ENCODE results near the gene FAM236C.
"Not testable (repeated sequence)": the region's sequence is repeated elsewhere in the genome, so short reads cannot be mapped to it uniquely, and the experiment has no call there.

FAM236C gene

GRCh38 chrX:72912315-72912714 is at the start of gene FAM236C:
TSS of gene FAM236C (plus strand) at chrX:72912615. CDS start at chrX:72912715, 100 bp downstream.
- not testable (repeated sequence) for DNase-seq

GRCh38 chrX:72882898-72883297 is 29.5 kb upstream of the FAM236C start:
- not testable (repeated sequence) for DNase-seq

DNA sequence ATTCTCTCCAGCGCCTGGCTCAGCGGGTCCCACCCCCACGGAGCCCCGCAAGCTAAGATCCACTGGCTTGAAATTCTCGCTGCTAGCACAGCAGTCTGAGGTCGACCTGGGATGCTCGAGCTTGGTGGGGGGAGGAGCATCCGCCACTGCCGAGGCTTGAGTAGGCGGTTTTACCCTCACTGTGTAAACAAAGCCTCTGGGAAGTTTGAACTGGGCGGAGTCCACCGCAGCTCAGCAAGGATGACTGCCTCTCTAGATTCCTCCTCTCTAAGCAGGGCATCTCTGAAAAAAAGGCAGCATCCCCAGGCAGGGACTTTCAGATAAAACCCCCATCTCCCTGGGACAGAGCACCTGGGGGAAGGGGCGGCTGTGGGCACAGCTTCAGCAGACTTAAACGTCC is 22.7 kb upstream of the FAM236C start:
- not testable (repeated sequence) for DNase-seq

DNA sequence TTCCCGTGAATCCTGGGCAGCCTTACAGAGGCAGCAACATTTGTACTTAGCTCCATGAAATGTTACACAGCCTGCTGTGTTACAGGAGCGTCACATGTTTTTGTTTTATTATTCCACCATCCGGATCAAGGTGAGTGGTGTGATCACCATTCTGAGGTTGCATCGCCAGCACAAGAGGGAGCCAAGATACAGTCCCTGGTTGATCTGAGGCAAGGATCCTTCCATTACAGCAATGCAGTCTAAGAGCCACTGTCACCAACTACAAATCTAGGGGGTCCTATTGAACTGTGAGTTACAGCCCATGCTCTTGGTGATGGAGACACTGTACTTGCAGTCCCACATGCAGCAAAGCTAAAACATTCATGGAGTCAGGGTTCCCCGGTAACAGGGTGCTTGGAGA is 3.7 kb downstream of the FAM236C start:
- DNase-seq = not testable (repeated sequence)

- not testable (repeated sequence) for DNase-seq
These were observed 19.9 kb downstream of the FAM236C start for GRCh38 chrX:72932283-72932682.

DNA sequence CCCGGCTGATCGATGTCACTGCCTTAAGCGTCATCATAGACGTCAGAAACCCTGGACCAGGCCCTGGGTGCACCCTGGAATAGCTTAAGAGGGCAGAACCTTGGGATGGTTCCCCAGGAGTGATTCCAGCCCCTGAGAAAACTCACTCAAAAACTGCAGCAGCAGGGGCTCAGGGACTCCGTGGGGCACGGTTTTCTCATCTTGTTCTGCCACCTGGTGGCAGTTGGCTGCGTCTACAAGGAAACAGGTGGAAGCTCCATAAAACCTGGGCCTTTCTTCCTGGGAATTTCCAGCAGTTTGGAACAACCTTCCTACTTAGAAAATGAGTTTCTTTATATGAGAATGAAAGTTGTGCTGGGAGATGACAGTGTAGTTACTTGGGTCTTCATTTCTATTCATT is 24.0 kb downstream of the FAM236C start:
- DNase-seq = not testable (repeated sequence)

DNA sequence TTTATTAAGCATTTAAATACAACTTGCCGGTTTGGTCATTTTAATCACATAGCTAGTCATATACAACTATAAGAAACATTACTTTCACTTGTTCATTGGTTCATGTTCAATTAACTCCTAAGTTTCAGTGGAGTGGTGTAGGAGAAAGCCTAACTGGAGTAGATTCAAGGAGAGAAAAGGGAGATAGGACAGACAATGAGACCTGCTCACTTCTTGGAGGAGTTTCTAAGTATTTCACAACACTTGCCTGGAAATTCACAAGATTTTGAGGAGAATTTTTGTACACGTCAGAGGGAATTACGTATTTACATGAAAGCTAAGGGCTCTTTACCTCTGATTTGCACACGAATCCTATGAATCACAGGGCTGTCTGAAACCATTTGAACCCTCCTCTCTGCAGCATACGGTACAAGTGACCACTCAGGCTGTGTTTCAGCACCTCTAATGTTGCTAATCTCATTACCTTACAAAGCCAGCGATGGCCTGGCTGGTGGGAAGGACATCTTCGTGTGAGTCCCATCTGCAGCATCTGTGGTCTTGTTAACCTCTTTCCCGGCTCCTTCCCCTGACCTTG is 24.6 kb downstream of the FAM236C start:
- DNase-seq = not testable (repeated sequence)

GRCh38 chrX:72937906-72938305 is 25.5 kb downstream of the FAM236C start, which contains the start of gene FAM236A:
TSS of gene FAM236A (plus strand) at chrX:72938206. CDS start at chrX:72938263, 57 bp downstream.
- not testable (repeated sequence) for DNase-seq

- not testable (repeated sequence) for DNase-seq
These were observed 29.9 kb downstream of the FAM236C start for GRCh38 chrX:72942272-72942671.

- DNase-seq = not testable (repeated sequence)
These were observed 30.8 kb downstream of the FAM236C start for GRCh38 chrX:72943035-72943818.

DNA sequence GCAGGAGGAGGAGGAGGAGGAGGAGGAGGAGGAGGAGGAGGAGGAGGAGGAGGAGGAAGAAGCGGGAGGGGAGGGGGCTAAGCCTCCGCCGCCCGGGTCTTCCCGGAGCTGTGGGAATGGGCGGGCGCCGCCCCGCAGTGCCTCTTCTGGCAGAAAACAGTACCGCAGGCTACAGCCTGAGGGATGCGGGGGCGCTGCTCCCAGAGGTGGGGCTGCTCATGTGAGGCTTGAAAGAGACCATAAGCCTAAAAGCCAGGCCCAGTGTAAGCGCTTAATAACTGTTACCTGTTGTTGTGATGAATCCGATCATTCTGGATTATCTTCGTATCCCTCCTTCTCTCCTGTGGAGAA is 31.4 kb downstream of the FAM236C start, which contains the start of gene DMRTC1:
Gene DMRTC1 (minus strand): TSS at position 19 of the 351 bp plus-strand sequence. CDS start 68,143 bp downstream, outside the sequence.
- DNase-seq = not testable (repeated sequence)

- not testable (repeated sequence) for DNase-seq
These were observed 47.6 kb downstream of the FAM236C start for GRCh38 chrX:72959971-72960370.

All from NCI-H69 (cell line).